Hair follicular keratinocyte (primary cell): ENCODE measurements around the gene NRARP. TPM values are rescaled to one million over a fixed set of nuclear protein-coding genes. Genes with fewer than 3 reads are reported as not detected.

Experiments
- total RNA-seq: library from RNA; depleted of rRNA; stranded (reverse); fragments of >200 nt; gene quantifications from 2 replicates; pipeline ENCODE4 v1.2.3, GENCODE V29; 2015

The NRARP gene, protein sequence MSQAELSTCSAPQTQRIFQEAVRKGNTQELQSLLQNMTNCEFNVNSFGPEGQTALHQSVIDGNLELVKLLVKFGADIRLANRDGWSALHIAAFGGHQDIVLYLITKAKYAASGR
- 1.1 and 2.2 TPM in 2 replicates for total RNA-seq

GRCh38 chr9:137302118-137302448, at the start of gene NRARP:
Gene NRARP (minus strand): TSS chr9:137302271. CDS start chr9:137301928, 343 bp downstream.

DNA sequence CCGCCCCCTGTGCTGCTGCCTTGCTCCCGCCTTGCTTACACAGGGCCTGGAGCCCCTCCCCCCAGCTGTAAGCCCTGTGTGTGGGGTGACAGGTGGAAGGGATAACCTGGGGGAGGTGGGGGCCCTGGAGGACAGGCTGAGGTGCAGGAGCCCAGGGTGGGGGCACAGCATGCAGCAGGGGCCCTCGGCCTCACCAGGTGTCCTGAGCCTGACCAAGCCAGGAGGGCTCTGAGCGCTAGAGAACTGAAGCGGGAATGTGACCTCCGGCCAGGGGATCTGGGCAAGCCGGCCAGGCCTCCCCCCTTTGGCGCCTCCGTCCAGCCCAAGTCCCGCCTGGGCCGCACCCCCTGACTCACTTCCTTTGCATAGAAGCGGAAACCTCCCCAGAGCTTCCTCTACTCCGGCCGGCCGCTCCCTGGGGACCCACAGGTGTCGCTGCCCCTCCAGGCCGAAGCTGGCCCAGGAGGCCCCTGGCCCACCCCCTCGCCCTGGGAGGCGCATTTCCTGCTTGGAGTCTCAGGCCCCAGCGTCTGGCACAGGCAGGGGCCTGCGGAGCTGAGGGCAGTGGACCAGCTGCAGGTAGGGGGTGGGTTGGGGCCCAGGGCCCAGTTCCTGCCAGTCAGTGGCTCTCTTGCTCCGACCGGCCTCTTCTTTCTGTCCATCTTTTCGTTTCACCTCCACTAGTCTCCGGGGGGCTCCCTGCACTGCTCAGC, 24.6 kb downstream of the NRARP start, which contains the start of gene TOR4A:
TSS of gene TOR4A (plus strand) at position 398 of the 713 bp plus-strand sequence. CDS start 964 bp downstream, outside the sequence.

GRCh38 chr9:137254624-137255447, 47.2 kb downstream of the NRARP start, which contains the start of gene NELFB:
Gene NELFB (plus strand): TSS chr9:137255327.

GRCh38 chr9:137251194-137251461, 50.9 kb downstream of the NRARP start, which contains the start of gene STPG3:
Gene STPG3 (plus strand): TSS chr9:137251286. CDS start chr9:137251287, 1 bp downstream.

Other genes starting within 250 kb of the NRARP start
- 0.11 and 0.39 TPM in 2 replicates for gene ENTPD2, start 248.2 kb downstream of the NRARP start, total RNA-seq
- gene SAPCD2, start 231.7 kb downstream of the NRARP start, total RNA-seq = 4.0 and 10.3 TPM in 2 replicates
- 1.2 and 3.8 TPM in 2 replicates for gene UAP1L1, start 224.8 kb downstream of the NRARP start, total RNA-seq
- 63.0 and 80.3 TPM in 2 replicates for gene MAN1B1, start 215.3 kb downstream of the NRARP start, total RNA-seq
- gene DPP7, start 187.5 kb downstream of the NRARP start, total RNA-seq = 25.3 and 29.1 TPM in 2 replicates
- 0.04 and 0.23 TPM in 2 replicates for gene GRIN1, start 163.1 kb downstream of the NRARP start, total RNA-seq
- not detected in 2 replicates for gene LRRC26, start 132.2 kb downstream of the NRARP start, total RNA-seq
- not detected in 2 replicates for gene TMEM210, start 130.2 kb downstream of the NRARP start, total RNA-seq
- 8.4 and 11.1 TPM in 2 replicates for gene ANAPC2, start 113.7 kb downstream of the NRARP start, total RNA-seq
- gene SSNA1, start 113.6 kb downstream of the NRARP start, total RNA-seq = 95.3 and 137 TPM in 2 replicates
- gene TPRN, start 101.5 kb downstream of the NRARP start, total RNA-seq = 4.9 and 6.7 TPM in 2 replicates
- gene TMEM203, start 96.6 kb downstream of the NRARP start, total RNA-seq = 29.0 and 40.6 TPM in 2 replicates
- gene NDOR1, start 96.6 kb downstream of the NRARP start, total RNA-seq = 9.0 and 11.4 TPM in 2 replicates
- 0.23 TPM in 1 of 2 replicates, not detected in the other for gene RNF208, start 80.0 kb downstream of the NRARP start, total RNA-seq
- gene CYSRT1, start 77.1 kb downstream of the NRARP start, total RNA-seq = 0.70 and 1.4 TPM in 2 replicates
- 0.15 TPM in 1 of 2 replicates, not detected in the other for gene RNF224, start 74.8 kb downstream of the NRARP start, total RNA-seq
- not detected in 2 replicates for gene SLC34A3, start 71.4 kb downstream of the NRARP start, total RNA-seq
- gene TUBB4B, start 61.0 kb downstream of the NRARP start, total RNA-seq = 439 and 1,151 TPM in 2 replicates
- gene STPG3, start 51.0 kb downstream of the NRARP start, total RNA-seq = not detected in 2 replicates
- 45.1 and 51.7 TPM in 2 replicates for gene NELFB, start 46.9 kb downstream of the NRARP start, total RNA-seq
- gene TOR4A, start 24.5 kb downstream of the NRARP start, total RNA-seq = 17.8 and 24.2 TPM in 2 replicates
- 4.6 and 8.9 TPM in 2 replicates for gene EXD3, start 120.9 kb upstream of the NRARP start, total RNA-seq
- gene NOXA1, start 121.1 kb upstream of the NRARP start, total RNA-seq = 0.31 TPM in 1 of 2 replicates, not detected in the other
- gene ENTPD8, start 139.1 kb upstream of the NRARP start, total RNA-seq = not detected in 2 replicates
- 48.9 and 50.7 TPM in 2 replicates for gene NSMF, start 157.1 kb upstream of the NRARP start, total RNA-seq
- gene PNPLA7, start 248.1 kb upstream of the NRARP start, total RNA-seq = 0.11 and 0.31 TPM in 2 replicates
- 107 and 108 TPM in 2 replicates for gene MRPL41, start 249.6 kb upstream of the NRARP start, total RNA-seq